Mucosa of stomach (tissue), 1 donor: Measurements from ENCODE around the gene TSPAN18.
A peak's percentile ranks its signal among the peaks of the same experiment; 100 is the strongest.

Experiments
- H3K27me3 ChIP-seq: one replicate; pipeline ENCODE4 v1.7.0; 2013; ENCODE audit warnings: mild to moderate bottlenecking, low read length; ENCODE audit not compliant: control insufficient read depth, insufficient read depth
- H3K36me3 ChIP-seq: one replicate; pipeline ENCODE4 v1.7.0; 2013; ENCODE audit warnings: low read length; ENCODE audit not compliant: control insufficient read depth, insufficient read depth
- H3K4me1 ChIP-seq: one replicate; pipeline ENCODE4 v1.7.0; 2013; ENCODE audit warnings: mild to moderate bottlenecking, low read length; ENCODE audit not compliant: control insufficient read depth, insufficient read depth
- H3K4me3 ChIP-seq: one replicate; pipeline ENCODE4 v1.7.0; 2013; ENCODE audit warnings: low read length
- H3K9ac ChIP-seq: one replicate; pipeline ENCODE4 v1.7.0; 2013; ENCODE audit warnings: mild to moderate bottlenecking, low read length, moderate library complexity
- H3K9me3 ChIP-seq: one replicate; pipeline ENCODE4 v1.7.0; 2013; ENCODE audit warnings: mild to moderate bottlenecking, low read length, moderate library complexity; ENCODE audit not compliant: control insufficient read depth
- donor health status: Pancreatic carcinoma.

Gene TSPAN18

GRCh38 chr11:44954051-44954906, 227.5 kb downstream of the TSPAN18 start:
- no peaks in the 10 kb centered on the region for H3K9me3 ChIP-seq
- H3K4me3 ChIP-seq = no peak overlapping the region
- H3K4me1 ChIP-seq = peaks cover 77% of the 10 kb centered on the region
- no peaks in the 10 kb centered on the region for H3K27me3 ChIP-seq
- no peak overlapping the region for H3K9ac ChIP-seq
- no peaks in the 10 kb centered on the region for H3K36me3 ChIP-seq

GRCh38 chr11:44955015-44955738, 228.4 kb downstream of the TSPAN18 start:
- H3K27me3 ChIP-seq = no peaks in the 10 kb centered on the region

GRCh38 chr11:44957040-44957515, 230.3 kb downstream of the TSPAN18 start:
- Histone ChIP-seq H3K4me3 (no peak overlapping the region), H3K9ac (peak overlapping the region; percentile 33), H3K4me1 (peaks cover 65% of the 10 kb centered on the region), H3K27me3 (no peaks in the 10 kb centered on the region), H3K36me3 (no peaks in the 10 kb centered on the region), H3K9me3 (no peaks in the 10 kb centered on the region)

More at GRCh38 chr11:44955015-44955738, 228.4 kb downstream of the TSPAN18 start:
- Histone ChIP-seq H3K4me3 (no peak overlapping the region), H3K36me3 (no peaks in the 10 kb centered on the region), H3K4me1 (peaks cover 73% of the 10 kb centered on the region), H3K9ac (no peak overlapping the region), H3K9me3 (no peaks in the 10 kb centered on the region)

- Histone ChIP-seq H3K27me3 (no peaks in the 10 kb centered on the region), H3K9me3 (no peaks in the 10 kb centered on the region), H3K36me3 (no peaks in the 10 kb centered on the region), H3K4me1 (peaks cover 56% of the 10 kb centered on the region), H3K4me3 (no peak overlapping the region), H3K9ac (no peak overlapping the region)
These were observed 231.2 kb downstream of the TSPAN18 start for GRCh38 chr11:44957776-44958564.

GRCh38 chr11:44959064-44959463, 232.3 kb downstream of the TSPAN18 start:
- Histone ChIP-seq H3K4me1 (peaks cover 54% of the 10 kb centered on the region), H3K9ac (no peak overlapping the region), H3K36me3 (no peaks in the 10 kb centered on the region), H3K27me3 (no peaks in the 10 kb centered on the region), H3K4me3 (no peak overlapping the region), H3K9me3 (no peaks in the 10 kb centered on the region)

GRCh38 chr11:44960200-44960845, 233.6 kb downstream of the TSPAN18 start:
- Histone ChIP-seq H3K9ac (no peak overlapping the region), H3K9me3 (no peaks in the 10 kb centered on the region), H3K4me3 (no peak overlapping the region), H3K4me1 (peaks cover 41% of the 10 kb centered on the region), H3K36me3 (no peaks in the 10 kb centered on the region), H3K27me3 (no peaks in the 10 kb centered on the region)

GRCh38 chr11:44962464-44962863, 235.7 kb downstream of the TSPAN18 start:
- Histone ChIP-seq H3K36me3 (no peaks in the 10 kb centered on the region), H3K9ac (no peak overlapping the region), H3K4me1 (peaks cover 20% of the 10 kb centered on the region), H3K9me3 (no peaks in the 10 kb centered on the region), H3K27me3 (no peaks in the 10 kb centered on the region), H3K4me3 (no peak overlapping the region)

- peaks cover 13% of the 10 kb centered on the region for H3K4me1 ChIP-seq
- H3K9me3 ChIP-seq = no peaks in the 10 kb centered on the region
- no peaks in the 10 kb centered on the region for H3K36me3 ChIP-seq
- no peak overlapping the region for H3K9ac ChIP-seq
- no peak overlapping the region for H3K4me3 ChIP-seq
- no peaks in the 10 kb centered on the region for H3K27me3 ChIP-seq
These were observed 236.4 kb downstream of the TSPAN18 start for GRCh38 chr11:44963136-44963535.

GRCh38 chr11:44963948-44964347, 237.2 kb downstream of the TSPAN18 start:
- H3K9me3 ChIP-seq = no peaks in the 10 kb centered on the region
- no peak overlapping the region for H3K9ac ChIP-seq
- no peak overlapping the region for H3K4me3 ChIP-seq
- peaks cover 6% of the 10 kb centered on the region for H3K4me1 ChIP-seq
- H3K27me3 ChIP-seq = no peaks in the 10 kb centered on the region
- no peaks in the 10 kb centered on the region for H3K36me3 ChIP-seq

- Histone ChIP-seq H3K4me3 (no peak overlapping the region), H3K4me1 (no peaks in the 10 kb centered on the region), H3K9ac (no peak overlapping the region), H3K9me3 (no peaks in the 10 kb centered on the region), H3K36me3 (no peaks in the 10 kb centered on the region), H3K27me3 (no peaks in the 10 kb centered on the region)
These were observed 237.9 kb downstream of the TSPAN18 start for GRCh38 chr11:44964526-44965209.

GRCh38 chr11:44966694-44967093, 239.9 kb downstream of the TSPAN18 start:
- H3K27me3 ChIP-seq = no peaks in the 10 kb centered on the region
- no peak overlapping the region for H3K9ac ChIP-seq
- H3K4me3 ChIP-seq = no peak overlapping the region
- H3K36me3 ChIP-seq = no peaks in the 10 kb centered on the region
- H3K4me1 ChIP-seq = peaks cover 7% of the 10 kb centered on the region
- H3K9me3 ChIP-seq = no peaks in the 10 kb centered on the region
